GM12891 (cell line): Measurements from ENCODE around the gene NECAP2.
"Not testable (repeated sequence)": the region's sequence is repeated elsewhere in the genome, so short reads cannot be mapped to it uniquely, and the experiment has no call there.

ENCODE experiments used
- POLR2A ChIP-seq: IDR thresholded peaks from 2 replicates; pipeline ENCODE4 v1.6.1; 2011; ENCODE audit warnings: low read depth, low read length, control low read depth
- POLR2AphosphoS5 ChIP-seq: IDR thresholded peaks from 2 replicates; pipeline ENCODE4 v1.6.1; 2011; ENCODE audit warnings: low read depth, low read length, control low read depth
- POU2F2 ChIP-seq: IDR thresholded peaks from 2 replicates; pipeline ENCODE4 v1.6.1; 2011; ENCODE audit warnings: low read depth, mild to moderate bottlenecking, control low read depth, low read length, moderate library complexity
- SPI1 ChIP-seq: IDR thresholded peaks from 2 replicates; pipeline ENCODE4 v1.6.1; 2011; ENCODE audit warnings: low read depth, low read length, control low read depth
- TAF1 ChIP-seq: IDR thresholded peaks from 2 replicates; pipeline ENCODE4 v1.6.1; 2011; ENCODE audit warnings: low read depth, low read length, control low read depth

DNA sequence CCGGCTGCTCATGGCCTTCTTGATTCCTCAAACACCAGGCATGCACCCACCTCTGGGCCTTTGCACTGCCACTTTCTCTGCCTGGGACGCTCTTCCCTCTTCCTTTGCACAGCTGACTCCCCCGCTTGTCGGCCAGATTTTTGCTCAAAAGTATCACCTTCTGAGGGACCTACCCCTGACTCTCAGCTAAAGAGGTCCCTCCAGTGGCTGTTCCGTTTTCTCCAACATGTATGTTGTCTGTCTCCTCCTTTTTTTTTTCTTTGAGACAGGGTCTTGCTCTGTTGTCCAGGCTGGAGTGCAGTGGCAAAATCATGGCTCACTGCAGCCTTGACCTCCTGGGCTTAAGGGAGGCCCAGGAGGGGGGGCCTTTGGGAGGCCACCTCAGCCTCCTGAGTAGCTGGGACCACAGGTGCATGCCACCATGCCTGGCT is 57.0 kb downstream of the NECAP2 start:
- not testable (repeated sequence) for TF ChIP-seq POLR2AphosphoS5, TAF1, POLR2A, SPI1, POU2F2
